ENCODE results near the gene NUP93. TPM values are rescaled to one million over a fixed set of nuclear protein-coding genes. Genes with fewer than 3 reads are reported as not detected.
"Not testable (repeated sequence)": the region's sequence is repeated elsewhere in the genome, so short reads cannot be mapped to it uniquely, and the experiment has no call there.

Gene NUP93
- total and polyA plus RNA-seq, 2 experiments from 2014 or later = 23.5 to 35.7 TPM

- no peaks in the 10 kb centered on the region for H3K9me3 ChIP-seq (ENCODE audit: low read depth)
- H3K27me3 ChIP-seq = no peaks in the 10 kb centered on the region
- 59% methylated on average over 3 of the region's 3 CpGs for WGBS (ENCODE audit: low lambda C conversion rate, missing lambda C conversion rate)
- H3K9me2 ChIP-seq (replicated peaks; ENCODE audit: insufficient read depth) = no peaks in the 10 kb centered on the region
- H2AFZ ChIP-seq = no peak overlapping the region
- H3K79me2 ChIP-seq = no peaks in the 10 kb centered on the region
- H3K4me3 ChIP-seq = no peak overlapping the region
- DNase-seq (ENCODE audit: low spot score) = no peak
- H3K4me1 ChIP-seq (ENCODE audit: insufficient read depth) = no peaks in the 10 kb centered on the region
- H3K27ac ChIP-seq = no peak overlapping the region
- no peaks in the 10 kb centered on the region for H4K20me1 ChIP-seq (ENCODE audit: insufficient read depth, poor library complexity, severe bottlenecking)
- no peaks in the 10 kb centered on the region for H3K36me3 ChIP-seq (replicated peaks; ENCODE audit: insufficient read depth, low read depth)
- TF ChIP-seq EZH2phosphoT487 (IDR thresholded peaks at IDR 0.05; ENCODE audit: low read depth, severe bottlenecking, unreplicated experiment) (no peak), CTCF (IDR thresholded peaks at IDR 0.05; ENCODE audit: poor library complexity) (no peak), EZH2 (IDR thresholded peaks at IDR 0.05; ENCODE audit: borderline replicate concordance) (no peak)
- no peak overlapping the region for H3K4me2 ChIP-seq
Measured at GRCh38 chr16:56807011-56807675, 77.2 kb downstream of the NUP93 start.

GRCh38 chr16:56807676-56808067, 77.7 kb downstream of the NUP93 start:
- not testable (repeated sequence) for H3K27me3 ChIP-seq; H4K20me1 ChIP-seq (ENCODE audit: insufficient read depth, poor library complexity, severe bottlenecking); H3K4me2 ChIP-seq; H3K9me3 ChIP-seq (ENCODE audit: low read depth); H3K27ac ChIP-seq; H3K9me2 ChIP-seq (replicated peaks; ENCODE audit: insufficient read depth); H2AFZ ChIP-seq; H3K4me1 ChIP-seq (ENCODE audit: insufficient read depth); H3K36me3 ChIP-seq (replicated peaks; ENCODE audit: insufficient read depth, low read depth); H3K79me2 ChIP-seq; H3K4me3 ChIP-seq; DNase-seq (ENCODE audit: low spot score)
- 95% methylated on average over 9 of the region's 9 CpGs for WGBS (ENCODE audit: low lambda C conversion rate, missing lambda C conversion rate)

GRCh38 chr16:56810954-56811353, 81.0 kb downstream of the NUP93 start:
- no peaks in the 10 kb centered on the region for H3K9me3 ChIP-seq (ENCODE audit: low read depth)
- peaks cover 13% of the 10 kb centered on the region for H3K4me1 ChIP-seq (ENCODE audit: insufficient read depth)
- H3K4me2 ChIP-seq = no peak overlapping the region
- TF ChIP-seq EZH2 (IDR thresholded peaks at IDR 0.05; ENCODE audit: borderline replicate concordance) (no peak), EZH2phosphoT487 (IDR thresholded peaks at IDR 0.05; ENCODE audit: low read depth, severe bottlenecking, unreplicated experiment) (no peak), CTCF (IDR thresholded peaks at IDR 0.05; ENCODE audit: poor library complexity) (no peak)
- H3K4me3 ChIP-seq = no peak overlapping the region
- H3K9me2 ChIP-seq (replicated peaks; ENCODE audit: insufficient read depth) = no peaks in the 10 kb centered on the region
- H3K27ac ChIP-seq = no peak overlapping the region
- no peak for DNase-seq (ENCODE audit: low spot score)
- H3K27me3 ChIP-seq = no peaks in the 10 kb centered on the region
- no peaks in the 10 kb centered on the region for H3K36me3 ChIP-seq (replicated peaks; ENCODE audit: insufficient read depth, low read depth)
- H4K20me1 ChIP-seq (ENCODE audit: insufficient read depth, poor library complexity, severe bottlenecking) = no peaks in the 10 kb centered on the region
- H2AFZ ChIP-seq = no peak overlapping the region
- no peaks in the 10 kb centered on the region for H3K79me2 ChIP-seq

GRCh38 chr16:56811602-56812001, 81.7 kb downstream of the NUP93 start:
- H3K4me1 ChIP-seq (ENCODE audit: insufficient read depth) = peaks cover 13% of the 10 kb centered on the region
- not testable (repeated sequence) for H3K4me2 ChIP-seq; H3K79me2 ChIP-seq; H3K27ac ChIP-seq; H3K36me3 ChIP-seq (replicated peaks; ENCODE audit: insufficient read depth, low read depth); DNase-seq (ENCODE audit: low spot score); H2AFZ ChIP-seq; H3K9me3 ChIP-seq (ENCODE audit: low read depth); H4K20me1 ChIP-seq (ENCODE audit: insufficient read depth, poor library complexity, severe bottlenecking); H3K4me3 ChIP-seq; H3K9me2 ChIP-seq (replicated peaks; ENCODE audit: insufficient read depth); H3K27me3 ChIP-seq
- 86% methylated on average over 5 of the region's 5 CpGs for WGBS (ENCODE audit: low lambda C conversion rate, missing lambda C conversion rate)

All from hepatocyte (in vitro differentiated cells).